NCI-H524 (cell line): ENCODE data around the gene AQP12B.

Experiments
- DNase-seq, 2 experiments: peaks; one replicate each; lab custom pipeline; 2025; lab: John Stamatoyannopoulos, UW

The AQP12B gene

GRCh38 chr2:240647503-240648154 lies 35.1 kb downstream of the AQP12B start:
- no peak for DNase-seq

GRCh38 chr2:240646900-240647502 lies 35.7 kb downstream of the AQP12B start:
- DNase-seq: peak in 1 of 2 experiments; percentile 14

- DNase-seq: no peak
Observed at GRCh38 chr2:240646176-240646899, 36.3 kb downstream of the AQP12B start.

GRCh38 chr2:240645801-240646175 lies 36.9 kb downstream of the AQP12B start:
- no peak for DNase-seq

GRCh38 chr2:240645346-240645745 lies 37.3 kb downstream of the AQP12B start:
- DNase-seq: no peak

GRCh38 chr2:240644859-240645301 lies 37.8 kb downstream of the AQP12B start:
- DNase-seq: no peak

GRCh38 chr2:240644171-240644651 lies 38.5 kb downstream of the AQP12B start:
- DNase-seq: peak; percentile 9 to 61

GRCh38 chr2:240643811-240644150 lies 38.9 kb downstream of the AQP12B start:
- no peak for DNase-seq

- no peak for DNase-seq
Observed at GRCh38 chr2:240643093-240643810, 39.4 kb downstream of the AQP12B start.

- DNase-seq: no peak
Observed at GRCh38 chr2:240642806-240643092, 39.9 kb downstream of the AQP12B start.

- no peak for DNase-seq
Observed at GRCh38 chr2:240642061-240642805, 40.5 kb downstream of the AQP12B start.

- peak in 1 of 2 experiments; percentile 48 for DNase-seq
Observed at GRCh38 chr2:240640939-240641338, 41.7 kb downstream of the AQP12B start.

- DNase-seq: no peak
Observed at GRCh38 chr2:240639566-240639965, 43.1 kb downstream of the AQP12B start.

GRCh38 chr2:240638512-240639160 lies 44.0 kb downstream of the AQP12B start:
- DNase-seq: no peak

- DNase-seq: no peak
Observed at GRCh38 chr2:240637901-240638345, 44.8 kb downstream of the AQP12B start.

GRCh38 chr2:240637116-240637900 lies 45.4 kb downstream of the AQP12B start:
- no peak for DNase-seq

GRCh38 chr2:240636563-240637115 lies 46.0 kb downstream of the AQP12B start:
- no peak for DNase-seq

GRCh38 chr2:240635998-240636547 lies 46.6 kb downstream of the AQP12B start:
- DNase-seq: no peak

GRCh38 chr2:240635121-240635997 lies 47.3 kb downstream of the AQP12B start:
- no peak for DNase-seq
